Gastroesophageal sphincter (tissue), 3 donors: Measurements from ENCODE around the gene ARHGEF7.

Experiments used
- POLR2AphosphoS5 ChIP-seq: sonication (generic); formaldehyde crosslinking; IDR thresholded peaks from one replicate; pipeline ENCODE4 v1.6.1; 2017; ENCODE audit warnings: antibody characterized with exemption
- TF ChIP-seq, protein P1 (sequence below), 4 experiments: fragments of 200-600 bp in 2 of 4; fragments of 450-650 bp in 2 of 4; sonication (generic) in 1 of 4; IDR thresholded peaks; one replicate each; pipeline ENCODE4 v1.5.1; 2017 to 2019; ENCODE audit warnings: antibody characterized with exemption in 4 of 4, mild to moderate bottlenecking in 2 of 4, moderate library complexity in 2 of 4

DNA sequence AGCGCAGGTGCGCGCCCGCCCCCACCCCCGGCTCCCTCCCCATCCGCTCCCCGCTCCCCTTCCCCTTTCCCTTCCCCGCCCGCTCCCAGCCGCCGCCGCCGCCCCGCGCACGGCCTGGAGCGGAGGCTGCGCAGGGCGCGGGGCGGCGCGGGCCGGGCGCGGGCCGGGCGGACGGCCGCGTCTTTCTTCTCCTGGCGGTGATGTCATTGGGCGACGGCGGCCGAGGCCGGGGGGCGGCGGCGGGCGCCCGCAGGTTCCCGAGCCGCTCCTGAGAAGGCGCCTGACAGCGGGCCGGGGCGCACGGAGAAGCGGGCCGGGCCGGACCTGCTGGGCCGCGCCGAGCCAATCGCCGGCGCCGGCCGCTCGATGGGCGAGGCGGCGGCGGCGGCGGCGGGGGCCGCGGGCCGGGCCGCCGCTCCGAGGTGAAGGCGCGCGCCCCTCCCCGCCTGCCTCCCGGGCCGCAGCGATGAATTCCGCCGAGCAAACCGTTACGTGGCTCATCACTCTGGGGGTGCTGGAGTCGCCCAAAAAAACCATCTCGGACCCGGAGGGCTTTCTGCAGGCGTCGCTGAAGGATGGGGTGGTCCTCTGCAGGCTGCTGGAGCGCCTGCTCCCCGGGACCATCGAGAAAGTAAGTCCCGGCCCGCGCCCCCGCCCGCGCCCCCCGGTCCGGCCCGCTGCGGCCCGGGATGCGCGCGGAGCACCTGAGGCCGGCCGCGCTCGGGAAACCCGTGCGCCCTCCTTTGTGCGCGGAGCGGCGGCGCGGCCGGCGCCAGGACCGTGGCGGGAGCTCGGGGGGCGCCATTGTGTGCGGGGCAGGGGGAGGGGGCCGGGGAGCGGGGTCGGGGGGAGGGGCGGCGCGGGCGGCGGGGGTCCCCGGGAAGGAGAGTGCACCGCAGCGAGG lies at the start of gene ARHGEF7:
- no peak for TF ChIP-seq POLR2AphosphoS5
- TF ChIP-seq, protein P1, sequence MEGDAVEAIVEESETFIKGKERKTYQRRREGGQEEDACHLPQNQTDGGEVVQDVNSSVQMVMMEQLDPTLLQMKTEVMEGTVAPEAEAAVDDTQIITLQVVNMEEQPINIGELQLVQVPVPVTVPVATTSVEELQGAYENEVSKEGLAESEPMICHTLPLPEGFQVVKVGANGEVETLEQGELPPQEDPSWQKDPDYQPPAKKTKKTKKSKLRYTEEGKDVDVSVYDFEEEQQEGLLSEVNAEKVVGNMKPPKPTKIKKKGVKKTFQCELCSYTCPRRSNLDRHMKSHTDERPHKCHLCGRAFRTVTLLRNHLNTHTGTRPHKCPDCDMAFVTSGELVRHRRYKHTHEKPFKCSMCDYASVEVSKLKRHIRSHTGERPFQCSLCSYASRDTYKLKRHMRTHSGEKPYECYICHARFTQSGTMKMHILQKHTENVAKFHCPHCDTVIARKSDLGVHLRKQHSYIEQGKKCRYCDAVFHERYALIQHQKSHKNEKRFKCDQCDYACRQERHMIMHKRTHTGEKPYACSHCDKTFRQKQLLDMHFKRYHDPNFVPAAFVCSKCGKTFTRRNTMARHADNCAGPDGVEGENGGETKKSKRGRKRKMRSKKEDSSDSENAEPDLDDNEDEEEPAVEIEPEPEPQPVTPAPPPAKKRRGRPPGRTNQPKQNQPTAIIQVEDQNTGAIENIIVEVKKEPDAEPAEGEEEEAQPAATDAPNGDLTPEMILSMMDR (IDR thresholded peaks at IDR 0.05), result no peak
